Measurements from ENCODE around the gene PCID2.

PCID2 gene

DNA sequence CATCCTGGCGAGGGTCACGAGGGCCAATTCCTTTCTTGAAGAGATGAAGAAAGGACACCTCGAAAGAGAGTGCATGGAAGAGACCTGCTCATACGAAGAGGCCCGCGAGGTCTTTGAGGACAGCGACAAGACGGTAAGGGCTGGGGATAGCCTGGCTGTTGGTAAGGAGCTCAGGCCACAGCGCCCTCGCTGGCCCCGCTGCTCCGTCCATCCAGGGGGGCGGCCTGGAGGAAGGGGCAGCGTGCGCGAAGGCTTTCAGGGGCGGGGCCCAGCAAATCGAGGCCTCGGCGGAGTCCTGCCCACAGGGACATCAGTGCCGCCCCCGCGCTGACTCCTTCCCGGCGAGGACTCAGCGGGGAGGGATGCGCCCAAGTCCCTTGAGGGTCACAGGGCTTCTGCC is 79.0 kb downstream of the PCID2 start:
- H3K27me3 Mint-ChIP-seq: peaks cover 30% of the 10 kb centered on the region
- H3K4me3 Mint-ChIP-seq: no peak overlapping the region
- no peak overlapping the region for H3K27ac Mint-ChIP-seq
- no peaks in the 10 kb centered on the region for H3K9me3 Mint-ChIP-seq
- peaks cover 4% of the 10 kb centered on the region for H3K4me1 Mint-ChIP-seq (ENCODE audit: low read depth)
- peak; percentile 27 for DNase-seq
- H3K36me3 Mint-ChIP-seq (ENCODE audit: low read depth): no peaks in the 10 kb centered on the region

Measured in activated T-cell treated with anti-CD3 and anti-CD28 coated beads, Interleukin-2, amount 50 U/mL, for 24 hours (primary cell).